Thoracic aorta (tissue), 2 donors: ENCODE data around the gene ACAP2. TPM values are rescaled to one million over a fixed set of nuclear protein-coding genes. Genes with fewer than 3 reads are reported as not detected.
"Not testable (repeated sequence)": the region's sequence is repeated elsewhere in the genome, so short reads cannot be mapped to it uniquely, and the experiment has no call there.

Source experiments
- ATAC-seq: fragments of 150-250 bp; one replicate; pipeline ENCODE4 v1.8.0; 2017; ENCODE audit warnings: low read depth; ENCODE audit not compliant: insufficient number of reproducible peaks, low FRiP score
- DNase-seq: peaks from one replicate; pipeline ENCODE4 v3.0.0-alpha.2; 2020; ENCODE audit warnings: low spot score
- H3K27ac ChIP-seq, 2 donors: fragments of 200-600 bp; sonication (generic); 1 replicate in 1 of 2; 2 replicates in 1 of 2; pipeline ENCODE4 v1.5.1; 2016; ENCODE audit warnings: mild to moderate bottlenecking in 2 of 2, moderate library complexity in 2 of 2
- H3K27me3 ChIP-seq: fragments of 200-600 bp; sonication (generic); replicated peaks from 2 replicates; pipeline ENCODE4 v1.6.0; 2016; ENCODE audit warnings: mild to moderate bottlenecking; ENCODE audit not compliant: insufficient read depth
- H3K36me3 ChIP-seq: fragments of 200-600 bp; sonication (generic); one replicate; pipeline ENCODE4 v1.5.1; 2016
- H3K4me1 ChIP-seq, 2 donors: fragments of 200-600 bp; sonication (generic); 1 replicate in 1 of 2; 2 replicates in 1 of 2; pipeline versions ENCODE4 v1.5.1 to v1.6.0; 2016; ENCODE audit warnings: low read depth in 2 of 2, mild to moderate bottlenecking in 1 of 2; ENCODE audit not compliant: control insufficient read depth in 1 of 2
- H3K4me3 ChIP-seq: fragments of 200-600 bp; sonication (generic); 2 replicates; pipeline ENCODE4 v1.5.1; 2016; ENCODE audit warnings: mild to moderate bottlenecking
- H3K9me3 ChIP-seq: fragments of 200-600 bp; sonication (generic); 2 replicates; pipeline ENCODE4 v1.5.1; 2016
- total RNA-seq, 2 donors: library from RNA; depleted of rRNA; stranded (reverse); fragments of >200 nt; gene quantifications; one replicate each; pipeline versions ENCODE4 v1.1.0 to v1.2.3, GENCODE V29; 2016
- TF ChIP-seq, protein P1 (sequence below): fragments of 200-600 bp; sonication (generic); IDR thresholded peaks from one replicate; pipeline ENCODE4 v1.5.1; 2019; ENCODE audit warnings: antibody characterized with exemption

The ACAP2 gene
- total RNA-seq, 2 donors from 2014 or later = 32.2 to 56.7 TPM

DNA sequence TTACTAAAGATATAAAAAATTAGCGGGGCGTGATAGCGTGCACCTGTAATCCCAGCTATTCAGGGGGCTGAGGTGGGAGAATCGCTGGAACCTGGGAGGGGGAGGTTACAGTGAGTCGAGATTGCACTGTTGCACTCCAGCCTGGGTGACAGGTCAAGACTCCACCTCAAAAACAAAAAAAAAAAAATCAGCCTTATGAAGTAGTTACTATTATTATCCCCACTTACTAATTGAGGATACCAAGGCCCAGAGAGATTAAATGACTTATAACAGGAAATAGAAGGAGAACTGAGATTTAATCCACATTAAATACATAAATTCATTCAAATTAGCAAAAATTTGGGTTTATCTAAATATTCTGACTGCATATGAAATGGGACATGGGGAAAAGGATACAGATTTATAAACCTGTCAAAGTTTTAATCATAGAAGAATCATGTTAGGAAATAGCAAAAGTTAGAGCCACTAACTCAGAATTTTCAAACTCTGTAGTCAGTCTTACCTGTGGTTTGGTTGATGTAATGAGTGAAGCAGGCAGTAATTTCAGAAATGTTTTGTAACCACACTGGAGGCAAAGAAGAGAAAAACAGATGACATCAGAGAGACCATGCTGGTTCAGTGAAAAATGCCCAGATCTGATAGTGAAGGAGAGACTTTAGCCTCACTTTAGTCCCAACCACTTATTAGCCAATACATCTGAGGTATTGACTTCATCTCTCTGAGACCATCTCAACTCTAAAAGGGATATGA lies 25.0 kb upstream of the ACAP2 start:
- ATAC-seq (no peak), DNase-seq (no peak)
- TF ChIP-seq, protein P1, sequence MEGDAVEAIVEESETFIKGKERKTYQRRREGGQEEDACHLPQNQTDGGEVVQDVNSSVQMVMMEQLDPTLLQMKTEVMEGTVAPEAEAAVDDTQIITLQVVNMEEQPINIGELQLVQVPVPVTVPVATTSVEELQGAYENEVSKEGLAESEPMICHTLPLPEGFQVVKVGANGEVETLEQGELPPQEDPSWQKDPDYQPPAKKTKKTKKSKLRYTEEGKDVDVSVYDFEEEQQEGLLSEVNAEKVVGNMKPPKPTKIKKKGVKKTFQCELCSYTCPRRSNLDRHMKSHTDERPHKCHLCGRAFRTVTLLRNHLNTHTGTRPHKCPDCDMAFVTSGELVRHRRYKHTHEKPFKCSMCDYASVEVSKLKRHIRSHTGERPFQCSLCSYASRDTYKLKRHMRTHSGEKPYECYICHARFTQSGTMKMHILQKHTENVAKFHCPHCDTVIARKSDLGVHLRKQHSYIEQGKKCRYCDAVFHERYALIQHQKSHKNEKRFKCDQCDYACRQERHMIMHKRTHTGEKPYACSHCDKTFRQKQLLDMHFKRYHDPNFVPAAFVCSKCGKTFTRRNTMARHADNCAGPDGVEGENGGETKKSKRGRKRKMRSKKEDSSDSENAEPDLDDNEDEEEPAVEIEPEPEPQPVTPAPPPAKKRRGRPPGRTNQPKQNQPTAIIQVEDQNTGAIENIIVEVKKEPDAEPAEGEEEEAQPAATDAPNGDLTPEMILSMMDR = no peak
- Histone ChIP-seq H3K4me1 (no peaks in the 10 kb centered on the region), H3K27me3 (no peaks in the 10 kb centered on the region), H3K36me3 (no peaks in the 10 kb centered on the region), H3K9me3 (no peaks in the 10 kb centered on the region), H3K27ac (no peak overlapping the region), H3K4me3 (no peak overlapping the region)

DNA sequence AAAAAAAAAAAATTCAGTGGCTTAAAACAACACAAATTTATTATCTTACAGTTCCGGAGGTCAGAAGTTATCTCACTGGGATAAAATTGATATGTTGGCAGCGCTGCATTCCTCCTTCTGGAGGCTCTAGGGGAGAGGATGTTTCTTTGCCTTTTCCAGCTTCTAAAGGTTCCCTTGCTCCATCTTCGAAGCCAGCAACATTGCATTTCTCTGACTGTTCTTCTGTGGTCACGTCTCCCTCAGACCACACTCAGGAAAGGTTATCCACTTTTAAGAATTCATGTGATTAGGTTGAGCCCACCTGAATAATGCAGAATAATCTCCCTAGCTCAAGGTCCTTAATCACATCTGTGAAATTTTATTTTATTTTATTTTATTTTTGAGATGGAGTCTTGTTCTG lies 23.4 kb upstream of the ACAP2 start:
- DNase-seq = no peak
- no peaks in the 10 kb centered on the region for H3K9me3 ChIP-seq
- no peaks in the 10 kb centered on the region for H3K4me1 ChIP-seq
- ATAC-seq = no peak
- H3K27ac ChIP-seq = no peak overlapping the region
- H3K27me3 ChIP-seq = no peaks in the 10 kb centered on the region
- TF ChIP-seq, protein P1 = no peak
- no peaks in the 10 kb centered on the region for H3K36me3 ChIP-seq
- no peak overlapping the region for H3K4me3 ChIP-seq

GRCh38 chr3:195462922-195463321 lies 20.1 kb upstream of the ACAP2 start:
- H3K4me3 ChIP-seq, H3K4me1 ChIP-seq, ATAC-seq, H3K27me3 ChIP-seq, DNase-seq, H3K27ac ChIP-seq, H3K36me3 ChIP-seq, H3K9me3 ChIP-seq: not testable (repeated sequence)

DNA sequence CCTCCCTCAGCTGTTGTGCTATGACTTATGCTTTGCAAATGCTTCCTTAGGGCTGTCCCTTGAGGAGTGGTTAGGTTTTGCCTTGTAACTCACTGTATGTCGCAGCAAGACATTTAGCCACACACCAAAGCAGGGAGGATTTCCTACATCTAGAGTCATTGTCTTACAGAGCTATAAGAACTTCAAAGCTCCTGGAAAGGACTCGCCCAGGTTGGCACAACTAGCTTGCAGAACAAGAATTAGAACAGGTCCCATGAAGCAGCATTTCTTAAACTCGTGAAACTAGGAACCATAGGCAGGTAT lies 19.4 kb upstream of the ACAP2 start:
- H3K4me1 ChIP-seq = no peaks in the 10 kb centered on the region
- H3K27me3 ChIP-seq = no peaks in the 10 kb centered on the region
- no peak for DNase-seq
- H3K27ac ChIP-seq = no peak overlapping the region
- TF ChIP-seq, protein P1 = no peak
- no peak for ATAC-seq
- no peak overlapping the region for H3K4me3 ChIP-seq
- H3K9me3 ChIP-seq = no peaks in the 10 kb centered on the region
- no peaks in the 10 kb centered on the region for H3K36me3 ChIP-seq

DNA sequence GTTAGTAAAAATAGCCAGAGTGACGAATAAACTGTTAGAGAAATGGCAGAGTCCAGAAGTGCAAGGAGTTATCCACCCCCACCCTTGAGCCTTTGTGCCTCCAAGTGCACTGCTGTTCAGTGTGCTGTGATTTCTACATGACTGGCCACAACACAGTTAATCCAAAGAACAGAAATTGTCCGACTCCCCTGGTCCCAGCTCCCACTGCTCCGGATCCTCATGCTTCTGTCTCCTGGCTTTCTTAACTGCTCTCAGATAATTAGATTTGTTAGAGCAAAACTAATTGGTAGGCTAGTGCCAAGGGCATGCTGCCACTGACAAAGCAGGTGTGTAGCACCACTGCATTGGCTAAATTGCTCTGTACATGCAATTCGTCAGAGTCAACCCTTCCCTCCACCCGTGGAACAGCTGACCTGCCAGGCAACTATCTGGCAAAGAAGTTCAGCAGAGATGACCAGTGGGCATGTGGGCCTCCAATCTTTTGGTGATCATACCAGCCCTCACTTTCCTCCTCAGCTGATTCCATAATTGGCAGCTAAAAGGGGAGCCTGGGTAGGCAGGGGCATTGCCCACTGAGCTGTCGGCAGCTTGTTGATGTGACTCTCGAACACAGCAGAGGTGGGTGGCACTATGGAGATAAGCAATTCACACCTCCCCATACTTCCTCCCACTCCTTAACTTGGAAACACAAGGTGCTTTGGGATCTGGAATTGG lies 18.9 kb upstream of the ACAP2 start:
- H3K27me3 ChIP-seq = no peaks in the 10 kb centered on the region
- DNase-seq = no peak
- ATAC-seq = no peak
- TF ChIP-seq, protein P1 = no peak
- no peak overlapping the region for H3K27ac ChIP-seq
- no peaks in the 10 kb centered on the region for H3K36me3 ChIP-seq
- H3K4me3 ChIP-seq = no peak overlapping the region
- no peaks in the 10 kb centered on the region for H3K9me3 ChIP-seq
- no peaks in the 10 kb centered on the region for H3K4me1 ChIP-seq
